GM23248 (cell line): Measurements from ENCODE around the gene NDUFS6. TPM values are rescaled to one million over a fixed set of nuclear protein-coding genes. Genes with fewer than 3 reads are reported as not detected.

ENCODE experiments used
- DNase-seq: peaks from one replicate; pipeline ENCODE4 v3.0.0-alpha.2; 2015
- H2AFZ ChIP-seq: fragments of 200-600 bp; sonication (generic); 2 replicates; pipeline ENCODE4 v1.6.1; 2016; ENCODE audit warnings: antibody characterized with exemption
- H3F3A ChIP-seq: fragments of 200-600 bp; sonication (generic); 2 replicates; pipeline ENCODE4 v1.6.1; 2016; ENCODE audit warnings: mild to moderate bottlenecking, antibody characterized with exemption, mixed run types; ENCODE audit not compliant: insufficient read depth
- H3K27ac ChIP-seq: fragments of 200-600 bp; sonication (generic); 2 replicates; pipeline ENCODE4 v1.5.1; 2016; ENCODE audit warnings: mild to moderate bottlenecking
- H3K27me3 ChIP-seq: fragments of 200-600 bp; sonication (generic); replicated peaks from 2 replicates; pipeline ENCODE4 v1.6.1; 2016; ENCODE audit warnings: mild to moderate bottlenecking; ENCODE audit not compliant: insufficient read depth
- H3K36me3 ChIP-seq: fragments of 200-600 bp; sonication (generic); 2 replicates; pipeline ENCODE4 v1.6.1; 2016; ENCODE audit warnings: low read depth, mild to moderate bottlenecking
- H3K4me1 ChIP-seq: fragments of 200-600 bp; sonication (generic); 2 replicates; pipeline ENCODE4 v1.6.1; 2016; ENCODE audit warnings: mild to moderate bottlenecking; ENCODE audit not compliant: insufficient read depth
- H3K4me2 ChIP-seq: fragments of 200-600 bp; sonication (generic); one replicate; pipeline ENCODE4 v1.6.1; 2016; ENCODE audit warnings: mild to moderate bottlenecking; ENCODE audit not compliant: unreplicated experiment
- H3K4me3 ChIP-seq: fragments of 200-600 bp; sonication (generic); 2 replicates; pipeline ENCODE4 v1.5.1; 2016; ENCODE audit warnings: mild to moderate bottlenecking
- H3K79me2 ChIP-seq: fragments of 200-600 bp; sonication (generic); 2 replicates; pipeline ENCODE4 v1.6.1; 2016; ENCODE audit warnings: mild to moderate bottlenecking; ENCODE audit not compliant: insufficient read depth
- H3K9ac ChIP-seq: fragments of 200-600 bp; sonication (generic); 2 replicates; pipeline ENCODE4 v1.6.1; 2016; ENCODE audit warnings: mild to moderate bottlenecking
- H3K9me2 ChIP-seq: fragments of 200-600 bp; sonication (generic); 2 replicates; pipeline ENCODE4 v1.6.1; 2016; ENCODE audit warnings: mixed run types, mild to moderate bottlenecking, moderate library complexity; ENCODE audit not compliant: insufficient read depth
- H3K9me3 ChIP-seq: fragments of 200-600 bp; sonication (generic); one replicate; pipeline ENCODE4 v1.6.1; 2017; ENCODE audit warnings: low read depth
- H4K20me1 ChIP-seq: fragments of 200-600 bp; sonication (generic); 2 replicates; pipeline ENCODE4 v1.6.0; 2016; ENCODE audit not compliant: insufficient read depth
- EZH2 ChIP-seq: fragments of 200-600 bp; sonication (generic); IDR thresholded peaks from 2 replicates; pipeline ENCODE4 v1.6.1; 2018; ENCODE audit warnings: antibody characterized with exemption, mild to moderate bottlenecking; ENCODE audit not compliant: insufficient read depth, poor library complexity, severe bottlenecking
- EZH2phosphoT487 ChIP-seq: fragments of 200-600 bp; sonication (generic); IDR thresholded peaks from 2 replicates; pipeline ENCODE4 v1.6.1; 2018; ENCODE audit warnings: antibody characterized with exemption, moderate library complexity, mild to moderate bottlenecking, low read depth; ENCODE audit not compliant: insufficient read depth
- WGBS, 2 experiments: methylation state at CpG; one replicate each; pipeline ENCODE4 v1.1.6; 2015 to 2017; ENCODE audit warnings: low lambda C conversion rate in 2 of 2, low coverage in 1 of 2; ENCODE audit errors: missing lambda C conversion rate in 2 of 2; 5-methylcytosine and 5-hydroxymethylcytosine counted together
- in situ Hi-C: fragments of 300-500 bp; cut with MboI; formaldehyde crosslinking; loops from 2 replicates; pipeline ENCODE4 v1.15.0; 2020
- polyA plus RNA-seq: library from polyadenylated mRNA; unstranded; fragments of >200 nt; fragmentation: Nextera tagmentation; extraction: Ambion mirVana; gene quantifications from 2 replicates; pipeline ENCODE4 v1.2.1, GENCODE V29; 2016
- total RNA-seq: library from RNA; depleted of rRNA; stranded (reverse); fragments of >200 nt; shearing (Covaris generic); gene quantifications from 2 replicates; pipeline ENCODE4 v1.2.3, GENCODE V29; 2014

NDUFS6 gene
- total and polyA plus RNA-seq, 2 experiments from 2014 or later = 39.6 to 106 TPM

DNA sequence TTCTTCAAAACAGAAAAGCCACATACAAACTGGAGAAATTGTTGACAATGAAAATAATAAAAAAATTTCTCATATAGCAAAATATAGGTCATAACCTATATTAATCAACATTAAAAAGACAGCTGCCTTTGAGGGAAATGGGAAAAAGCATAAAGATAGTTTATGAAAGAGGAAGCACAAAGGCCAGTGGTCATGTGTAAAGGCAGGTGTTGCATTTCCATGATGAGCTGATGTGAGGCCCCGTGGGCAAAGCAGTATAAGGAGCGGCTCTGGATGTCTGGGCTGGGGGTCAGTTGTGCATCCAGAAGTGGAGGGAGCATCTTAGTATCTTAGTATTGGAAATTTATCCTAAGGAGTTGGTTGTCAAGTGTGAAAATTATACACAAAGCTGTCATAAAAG is 18.3 kb downstream of the NDUFS6 start:
- no peaks in the 10 kb centered on the region for H3K9me2 ChIP-seq
- no peaks in the 10 kb centered on the region for H3K4me1 ChIP-seq
- no peaks in the 10 kb centered on the region; the same call in 1 of the 2 replicates for H4K20me1 ChIP-seq
- TF ChIP-seq EZH2phosphoT487 = no peak
- no peak overlapping the region for H3K9ac ChIP-seq
- DNase-seq = no peak
- no peaks in the 10 kb centered on the region for H3K9me3 ChIP-seq
- no peak overlapping the region for H3K4me3 ChIP-seq
- H3K27me3 ChIP-seq = no peaks in the 10 kb centered on the region
- H3K36me3 ChIP-seq = peaks cover 14% of the 10 kb centered on the region; the same call in 1 of the 2 replicates
- H3K27ac ChIP-seq = no peak overlapping the region
- no peaks in the 10 kb centered on the region for H3K79me2 ChIP-seq
- 100% methylated on average over 2 of the region's 2 CpGs for WGBS, 2 experiments
- H3F3A ChIP-seq = no peaks in the 10 kb centered on the region
- H2AFZ ChIP-seq = no peak overlapping the region
- H3K4me2 ChIP-seq = no peak overlapping the region
- in situ Hi-C loops = no loop called here

DNA sequence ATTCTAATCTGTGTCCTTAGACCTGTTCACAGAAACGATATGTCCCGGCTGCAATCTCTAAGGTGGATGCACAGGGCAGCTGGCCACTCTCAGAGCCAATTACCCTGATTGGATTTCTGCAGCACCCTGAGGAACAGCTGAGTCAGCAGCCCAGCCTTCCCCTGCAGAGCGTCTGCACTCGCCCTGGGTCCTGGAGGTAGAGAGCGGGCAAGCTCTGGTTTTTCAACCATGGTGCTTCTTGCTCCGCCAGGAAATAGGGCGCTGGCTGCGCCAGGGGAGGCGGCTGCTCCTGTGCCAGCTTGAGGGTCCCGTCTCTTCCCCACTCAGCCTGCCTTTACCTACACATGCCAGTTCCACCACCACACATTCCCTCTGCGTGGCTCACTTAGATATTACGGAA is 19.2 kb downstream of the NDUFS6 start:
- Histone ChIP-seq H3K36me3 (peaks cover 14% of the 10 kb centered on the region; the same call in 1 of the 2 replicates), H3K4me2 (no peak overlapping the region), H3K27ac (no peak overlapping the region), H3K79me2 (no peaks in the 10 kb centered on the region), H3F3A (no peaks in the 10 kb centered on the region), H4K20me1 (no peaks in the 10 kb centered on the region; the same call in 1 of the 2 replicates), H3K9me3 (no peaks in the 10 kb centered on the region), H2AFZ (no peak overlapping the region), H3K27me3 (no peaks in the 10 kb centered on the region), H3K4me3 (no peak overlapping the region), H3K9ac (no peak overlapping the region), H3K4me1 (no peaks in the 10 kb centered on the region), H3K9me2 (no peaks in the 10 kb centered on the region)
- in situ Hi-C loops = no loop called here
- 90 to 91% methylated on average over 12 of the region's 12 CpGs for WGBS, 2 experiments
- DNase-seq = no peak
- TF ChIP-seq EZH2 (no peak), EZH2phosphoT487 (no peak)

DNA sequence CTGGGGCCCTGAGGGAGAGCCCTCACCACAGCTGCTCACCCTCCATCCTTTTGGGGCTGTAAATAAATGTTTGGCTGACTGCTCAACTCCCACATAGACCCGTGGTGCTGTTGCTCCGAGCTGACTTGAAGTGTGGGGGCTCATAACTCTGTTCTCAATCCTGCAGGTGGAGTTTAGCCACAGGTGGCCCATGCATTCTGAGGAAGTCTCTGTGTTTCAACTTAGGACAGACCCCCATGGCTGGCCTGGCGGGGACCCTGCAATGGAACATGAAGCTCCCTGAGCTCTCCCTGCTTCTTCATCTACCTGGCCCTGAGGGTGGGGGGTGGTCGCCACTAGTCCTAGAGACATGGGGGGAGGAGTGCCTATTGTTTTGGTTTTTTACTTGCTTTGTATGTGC is 19.7 kb downstream of the NDUFS6 start:
- Histone ChIP-seq H3K4me1 (no peaks in the 10 kb centered on the region), H3F3A (no peaks in the 10 kb centered on the region), H3K36me3 (peaks cover 10% of the 10 kb centered on the region; the same call in 1 of the 2 replicates), H4K20me1 (no peaks in the 10 kb centered on the region; the same call in 1 of the 2 replicates), H3K9me2 (no peaks in the 10 kb centered on the region), H3K9me3 (no peaks in the 10 kb centered on the region), H3K4me3 (no peak overlapping the region), H3K4me2 (no peak overlapping the region), H3K27ac (no peak overlapping the region), H3K9ac (no peak overlapping the region), H2AFZ (no peak overlapping the region), H3K79me2 (no peaks in the 10 kb centered on the region), H3K27me3 (no peaks in the 10 kb centered on the region)
- in situ Hi-C loops = no loop called here
- no peak for DNase-seq
- 96 to 100% methylated on average over 4 of the region's 4 CpGs for WGBS, 2 experiments
- TF ChIP-seq EZH2phosphoT487 (no peak), EZH2 (no peak)

DNA sequence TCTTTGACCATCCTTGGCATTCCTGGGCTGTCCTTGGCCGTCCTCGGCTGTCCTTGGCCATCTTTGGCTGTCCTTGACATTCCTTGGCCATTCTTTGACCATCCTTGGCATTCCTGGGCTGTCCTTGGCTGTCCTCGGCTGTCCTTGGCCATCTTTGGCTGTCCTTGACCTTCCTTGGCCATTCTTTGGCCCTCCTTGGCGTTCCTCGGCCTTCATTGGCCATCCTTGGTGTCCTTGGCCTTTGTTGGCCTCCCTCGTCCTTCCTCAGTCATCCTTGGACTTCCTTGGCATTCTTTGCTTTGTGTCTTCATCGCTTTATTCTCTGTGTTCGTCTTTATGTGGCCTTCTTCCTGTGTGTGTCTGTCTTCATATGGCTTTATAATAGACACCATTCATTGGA is 20.7 kb downstream of the NDUFS6 start:
- H3K36me3 ChIP-seq = peaks cover 8% of the 10 kb centered on the region; the same call in 1 of the 2 replicates
- H3K9ac ChIP-seq = no peak overlapping the region
- no peaks in the 10 kb centered on the region for H3K79me2 ChIP-seq
- no peaks in the 10 kb centered on the region; the same call in 1 of the 2 replicates for H4K20me1 ChIP-seq
- no peak overlapping the region for H3K27ac ChIP-seq
- H3K27me3 ChIP-seq = no peaks in the 10 kb centered on the region
- no peak overlapping the region for H2AFZ ChIP-seq
- no peaks in the 10 kb centered on the region for H3K9me3 ChIP-seq
- no peaks in the 10 kb centered on the region for H3K4me1 ChIP-seq
- H3K4me3 ChIP-seq = no peak overlapping the region
- WGBS, 2 experiments = 91 to 96% methylated on average over 7 to 8 of the region's 8 CpGs
- H3K4me2 ChIP-seq = no peak overlapping the region
- TF ChIP-seq EZH2 (no peak), EZH2phosphoT487 (no peak)
- no peaks in the 10 kb centered on the region for H3F3A ChIP-seq
- no peaks in the 10 kb centered on the region for H3K9me2 ChIP-seq
- in situ Hi-C loops = no loop called here
- no peak for DNase-seq

DNA sequence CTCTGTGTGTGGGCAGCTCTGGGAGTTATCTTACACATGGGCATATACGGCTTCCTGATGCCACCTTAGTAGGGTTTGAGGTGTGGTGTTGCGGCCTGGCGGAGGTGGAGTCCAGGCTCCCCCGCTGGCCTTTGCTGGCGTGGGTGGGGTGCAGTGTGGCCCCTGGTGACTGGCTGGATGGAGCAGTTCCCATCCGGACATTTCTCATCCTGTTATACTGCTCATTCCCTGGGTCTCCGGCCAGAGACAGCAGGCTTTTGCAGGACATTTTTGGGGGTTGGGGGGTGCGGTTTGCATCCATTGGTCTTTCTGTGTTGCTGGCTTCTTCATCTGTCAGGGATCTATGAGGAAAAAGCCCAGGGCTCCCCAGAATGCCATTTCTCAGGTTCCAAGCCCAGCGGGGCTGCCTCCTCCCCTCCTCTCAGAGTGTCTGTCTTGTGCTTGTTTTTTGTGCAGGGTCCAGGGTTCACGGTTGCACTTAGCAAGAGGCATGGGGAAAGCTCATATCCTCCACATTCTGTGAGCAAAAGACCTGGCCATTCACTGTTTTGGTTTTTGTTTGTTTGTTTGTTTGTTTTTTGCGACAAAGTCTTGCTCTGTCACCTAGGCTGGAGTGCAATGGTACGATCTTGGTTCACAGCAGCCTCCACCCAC is 22.3 kb downstream of the NDUFS6 start:
- no peaks in the 10 kb centered on the region for H3K4me1 ChIP-seq
- H3F3A ChIP-seq = no peaks in the 10 kb centered on the region
- H3K4me3 ChIP-seq = no peak overlapping the region
- no peak for DNase-seq
- no peak overlapping the region for H3K9ac ChIP-seq
- no peaks in the 10 kb centered on the region for H3K79me2 ChIP-seq
- H2AFZ ChIP-seq = no peak overlapping the region
- in situ Hi-C loops = no loop called here
- TF ChIP-seq EZH2phosphoT487 (no peak), EZH2 (no peak)
- WGBS, 2 experiments = 93 to 94% methylated on average over 12 of the region's 12 CpGs
- no peaks in the 10 kb centered on the region for H3K9me2 ChIP-seq
- no peaks in the 10 kb centered on the region for H3K27me3 ChIP-seq
- no peaks in the 10 kb centered on the region; the same call in 1 of the 2 replicates for H4K20me1 ChIP-seq
- peaks cover 5% of the 10 kb centered on the region; the same call in 1 of the 2 replicates for H3K36me3 ChIP-seq
- no peaks in the 10 kb centered on the region for H3K9me3 ChIP-seq
- H3K27ac ChIP-seq = no peak overlapping the region
- no peak overlapping the region for H3K4me2 ChIP-seq
